ENCODE data around the gene CAMKK2. TPM values are rescaled to one million over a fixed set of nuclear protein-coding genes. Genes with fewer than 3 reads are reported as not detected.
"Not testable (repeated sequence)": the region's sequence is repeated elsewhere in the genome, so short reads cannot be mapped to it uniquely, and the experiment has no call there.

The CAMKK2 gene
- total RNA-seq, 1 donor from 2014 or later, result 36.9 TPM

- no peak overlapping the region for H3K4me3 ChIP-seq
- no peaks in the 10 kb centered on the region for H3K9me3 ChIP-seq
- H3K27ac ChIP-seq, result peak overlapping the region; percentile 53 to 71
- H3K36me3 ChIP-seq, result no peaks in the 10 kb centered on the region
- no peak for TF ChIP-seq CTCF (IDR thresholded peaks at IDR 0.05)
- no peak for DNase-seq (ENCODE audit: low spot score in 2 of 2)
- intact Hi-C loops (cut with DNase I), result no loop called here
- peaks cover 3 to 24% of the 10 kb centered on the region in 2 donors for H3K4me1 ChIP-seq
- no peaks in the 10 kb centered on the region for H3K27me3 ChIP-seq
Measured at GRCh38 chr12:121284551-121285390, 11.7 kb downstream of the CAMKK2 start.

- DNase-seq (ENCODE audit: low spot score in 2 of 2), result no peak
Measured at GRCh38 chr12:121283841-121284240, 12.7 kb downstream of the CAMKK2 start.

DNA sequence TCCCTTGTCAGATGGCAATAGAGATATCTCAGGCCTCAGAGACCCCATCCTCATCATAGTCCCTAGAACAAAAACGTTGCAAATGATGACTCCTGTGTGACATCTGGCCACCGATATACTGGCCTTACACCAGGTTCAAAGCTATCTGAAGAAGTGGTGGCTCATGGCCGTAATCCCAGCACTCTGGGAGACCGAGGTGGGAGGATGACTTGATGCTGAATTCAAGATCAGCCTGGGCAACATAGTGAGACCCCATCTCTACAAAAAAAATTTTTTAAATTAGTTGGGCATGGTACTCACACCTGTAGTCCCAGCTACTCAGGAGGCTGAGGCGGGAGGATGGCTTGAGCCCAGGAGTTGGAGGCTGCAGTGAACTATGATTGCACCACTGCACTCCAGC is 13.1 kb downstream of the CAMKK2 start:
- Histone ChIP-seq H3K27me3 (no peaks in the 10 kb centered on the region), H3K4me3 (no peak overlapping the region), H3K27ac (no peak overlapping the region), H3K36me3 (no peaks in the 10 kb centered on the region), H3K4me1 (peaks cover 0 to 10% of the 10 kb centered on the region in 2 donors), H3K9me3 (no peaks in the 10 kb centered on the region)
- DNase-seq (ENCODE audit: low spot score in 2 of 2), result no peak
- intact Hi-C loops (cut with DNase I), result no loop called here
- TF ChIP-seq CTCF (IDR thresholded peaks at IDR 0.05), result no peak

More at GRCh38 chr12:121283841-121284240, 12.7 kb downstream of the CAMKK2 start:
- intact Hi-C loops (cut with DNase I), result no loop called here
- H3K4me3 ChIP-seq, result no peak overlapping the region
- no peak for TF ChIP-seq CTCF (IDR thresholded peaks at IDR 0.05)
- H3K36me3 ChIP-seq, result no peaks in the 10 kb centered on the region
- no peaks in the 10 kb centered on the region for H3K9me3 ChIP-seq
- H3K27me3 ChIP-seq, result no peaks in the 10 kb centered on the region
- peaks cover 0 to 14% of the 10 kb centered on the region in 2 donors for H3K4me1 ChIP-seq
- H3K27ac ChIP-seq, result no peak overlapping the region

DNA sequence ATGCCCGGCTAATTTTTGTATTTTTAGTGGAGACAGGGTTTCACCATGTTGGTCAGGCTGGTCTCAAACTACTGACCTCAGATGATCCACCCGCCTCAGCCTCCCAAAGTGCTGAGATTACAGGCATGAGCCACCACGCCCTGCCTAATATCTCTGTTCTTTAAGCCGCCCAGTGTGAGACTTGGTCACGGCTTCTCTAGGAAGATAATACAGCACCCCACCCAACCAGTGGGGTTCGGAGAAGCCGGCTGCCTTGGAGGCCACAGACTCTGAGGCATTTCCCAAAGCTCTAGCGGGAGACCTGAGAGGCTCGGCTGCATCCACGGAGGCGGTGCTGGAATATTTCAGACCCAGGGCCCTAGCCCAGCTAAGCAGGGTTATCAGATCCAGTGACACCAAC is 13.6 kb downstream of the CAMKK2 start:
- H3K4me1 ChIP-seq; H3K9me3 ChIP-seq; H3K36me3 ChIP-seq; H3K4me3 ChIP-seq; H3K27me3 ChIP-seq; DNase-seq (ENCODE audit: low spot score in 2 of 2); intact Hi-C loops (cut with DNase I): not testable (repeated sequence)
- H3K27ac ChIP-seq, result peak overlapping the region; percentile 12 to 42

- TF ChIP-seq CTCF (IDR thresholded peaks at IDR 0.05), result no peak
- no peak for DNase-seq (ENCODE audit: low spot score in 2 of 2)
- H3K4me1 ChIP-seq, result peaks cover 0 to 8% of the 10 kb centered on the region in 2 donors
- no peak overlapping the region for H3K4me3 ChIP-seq
- H3K27me3 ChIP-seq, result no peaks in the 10 kb centered on the region
- H3K9me3 ChIP-seq, result no peaks in the 10 kb centered on the region
- peak overlapping the region; percentile 42 to 52 for H3K27ac ChIP-seq
- no peaks in the 10 kb centered on the region for H3K36me3 ChIP-seq
- intact Hi-C loops (cut with DNase I), result no loop called here
Measured at GRCh38 chr12:121282072-121282742, 14.3 kb downstream of the CAMKK2 start.

GRCh38 chr12:121281116-121281515 is 15.4 kb downstream of the CAMKK2 start:
- H3K9me3 ChIP-seq; intact Hi-C loops (cut with DNase I); DNase-seq (ENCODE audit: low spot score in 2 of 2); H3K27ac ChIP-seq; H3K4me1 ChIP-seq; H3K4me3 ChIP-seq; H3K36me3 ChIP-seq; H3K27me3 ChIP-seq: not testable (repeated sequence)

- H3K36me3 ChIP-seq; H3K27me3 ChIP-seq; H3K27ac ChIP-seq; DNase-seq (ENCODE audit: low spot score in 2 of 2); H3K4me1 ChIP-seq; H3K4me3 ChIP-seq; intact Hi-C loops (cut with DNase I); H3K9me3 ChIP-seq: not testable (repeated sequence)
Measured at GRCh38 chr12:121280531-121280930, 16.0 kb downstream of the CAMKK2 start.
